HG02571 (cell line): ENCODE measurements around the gene UVSSA.

Experiments
- ATAC-seq: cut with Tn5 transposase; IDR thresholded peaks from one replicate; pipeline ENCODE4 v1.9.1; 2021; ENCODE audit warnings: mild to moderate bottlenecking, moderate library complexity; ENCODE audit not compliant: unreplicated experiment

Gene UVSSA

GRCh38 chr4:1373892-1374705 lies 27.1 kb downstream of the UVSSA start:
- no peak for ATAC-seq

- ATAC-seq, result no peak
Measured at GRCh38 chr4:1374706-1375045, 27.7 kb downstream of the UVSSA start.

GRCh38 chr4:1375051-1375721 lies 28.2 kb downstream of the UVSSA start:
- ATAC-seq, result no peak

- ATAC-seq, result no peak
Measured at GRCh38 chr4:1375761-1376322, 28.8 kb downstream of the UVSSA start.

GRCh38 chr4:1376391-1376840 lies 29.4 kb downstream of the UVSSA start:
- no peak for ATAC-seq

- no peak for ATAC-seq
Measured at GRCh38 chr4:1376841-1377605, 30.0 kb downstream of the UVSSA start.

- no peak for ATAC-seq
Measured at GRCh38 chr4:1377606-1378261, 30.7 kb downstream of the UVSSA start.

- ATAC-seq, result no peak
Measured at GRCh38 chr4:1378559-1379231, 31.7 kb downstream of the UVSSA start.

GRCh38 chr4:1379351-1379781 lies 32.4 kb downstream of the UVSSA start:
- ATAC-seq, result no peak

GRCh38 chr4:1379801-1380331 lies 32.9 kb downstream of the UVSSA start:
- no peak for ATAC-seq

- no peak for ATAC-seq
Measured at GRCh38 chr4:1380368-1381151, 33.6 kb downstream of the UVSSA start.

GRCh38 chr4:1381181-1381621 lies 34.2 kb downstream of the UVSSA start:
- ATAC-seq, result no peak

GRCh38 chr4:1381944-1382541 lies 35.0 kb downstream of the UVSSA start:
- no peak for ATAC-seq

GRCh38 chr4:1382776-1383727 lies 36.0 kb downstream of the UVSSA start:
- ATAC-seq, result no peak

GRCh38 chr4:1383728-1384591 lies 37.0 kb downstream of the UVSSA start:
- ATAC-seq, result no peak

GRCh38 chr4:1384675-1385372 lies 37.8 kb downstream of the UVSSA start:
- no peak for ATAC-seq
